MCF 10A (cell line): ENCODE data around the gene FZR1. TPM values are rescaled to one million over a fixed set of nuclear protein-coding genes. Genes with fewer than 3 reads are reported as not detected.

ENCODE experiments used
- BruUV-seq: library from RNA; stranded (reverse); fragments of 400-500 nt; replicated peaks from 2 replicates; lab custom pipeline; 2021; lab: Mats Ljungman, UMichigan
- CTCF ChIA-PET: fragments of 300-600 bp; sonication (Branson Sonifier 250); formaldehyde crosslinking; extraction: SDS; loops from one replicate; lab custom pipeline; 2021; ENCODE audit warnings: antibody characterized with exemption, inconsistent platforms; lab: Yijun Ruan, JAX
- POLR2A ChIA-PET: fragments of 300-600, 350-650 bp; sonication (Branson Sonifier 250); formaldehyde crosslinking; extraction: SDS; loops from one replicate; lab custom pipeline; 2020; ENCODE audit warnings: antibody characterized with exemption, inconsistent platforms; lab: Yijun Ruan, JAX
- DNase-seq: peaks from one replicate; pipeline ENCODE4 v3.0.0-alpha.2; 2018; ENCODE audit not compliant: unreplicated experiment
- H3K27ac Mint-ChIP-seq: one replicate; pipeline ENCODE4 v1.8.0; 2022; ENCODE audit warnings: mild to moderate bottlenecking, low read depth, mixed read lengths; ENCODE audit not compliant: unreplicated experiment
- H3K27me3 Mint-ChIP-seq: one replicate; pipeline ENCODE4 v1.8.0; 2022; ENCODE audit warnings: mixed read lengths; ENCODE audit not compliant: insufficient read depth, unreplicated experiment
- H3K36me3 Mint-ChIP-seq: one replicate; pipeline ENCODE4 v1.8.0; 2022; ENCODE audit warnings: mild to moderate bottlenecking, moderate library complexity, mixed read lengths; ENCODE audit not compliant: insufficient read depth, unreplicated experiment
- H3K4me1 Mint-ChIP-seq: one replicate; pipeline ENCODE4 v1.8.0; 2022; ENCODE audit warnings: mixed read lengths; ENCODE audit not compliant: insufficient read depth, unreplicated experiment
- H3K4me3 Mint-ChIP-seq: one replicate; pipeline ENCODE4 v1.8.0; 2022; ENCODE audit warnings: mild to moderate bottlenecking, moderate library complexity, mixed read lengths; ENCODE audit not compliant: unreplicated experiment
- H3K9me3 Mint-ChIP-seq: one replicate; pipeline ENCODE4 v1.8.0; 2022; ENCODE audit warnings: mixed read lengths; ENCODE audit not compliant: unreplicated experiment
- CTCF ChIP-seq: fragments of 200-600 bp; IDR thresholded peaks from one replicate; pipeline ENCODE4 v1.8.0; 2022; ENCODE audit warnings: antibody characterized with exemption, mild to moderate bottlenecking; ENCODE audit not compliant: unreplicated experiment
- intact Hi-C: fragments of 100-400 bp; cut with micrococcal nuclease; formaldehyde crosslinking; loops from 2 replicates; pipeline ENCODE4 v1.14.1; 2022
- total RNA-seq: library from RNA; stranded (reverse); gene quantifications from 2 replicates; pipeline ENCODE4 v1.2.3, GENCODE V29; 2022

The FZR1 gene
- total RNA-seq, 1 experiment from 2014 or later: 48.9 TPM

GRCh38 chr19:3585301-3586126 lies 79.4 kb downstream of the FZR1 start, which contains the start of gene GIPC3:
Gene GIPC3, plus strand, starts transcription at chr19:3585478. Its CDS starts 120 bp downstream, at chr19:3585598.
- no TSS peak for BruUV-seq
- intact Hi-C loops: no loop called here
- H3K36me3 Mint-ChIP-seq: no peaks in the 10 kb centered on the region
- no peaks in the 10 kb centered on the region for H3K9me3 Mint-ChIP-seq
- H3K4me3 Mint-ChIP-seq: no peak within 1 kb of the TSS
- no peaks in the 10 kb centered on the region for H3K27me3 Mint-ChIP-seq
- CTCF ChIA-PET: interaction anchor here (0.6 kb wide), 1 partner anchor 323 kb away, joined by 3 read pairs; no protein-coding TSS in a partner anchor
- POLR2A ChIA-PET: no interaction called here
- no peak for TF ChIP-seq CTCF
- H3K4me1 Mint-ChIP-seq: peaks cover under 1% of the 10 kb centered on the region
- no peak within 1 kb of the TSS for H3K27ac Mint-ChIP-seq
- no peak for DNase-seq

- TF ChIP-seq CTCF: peak; percentile 44
- H3K9me3 Mint-ChIP-seq: no peaks in the 10 kb centered on the region
- intact Hi-C loops: no loop called here
- no peak for DNase-seq
- H3K36me3 Mint-ChIP-seq: no peaks in the 10 kb centered on the region
- no peaks in the 10 kb centered on the region for H3K27me3 Mint-ChIP-seq
- no peaks in the 10 kb centered on the region for H3K4me1 Mint-ChIP-seq
- POLR2A ChIA-PET: interaction anchor here (1.2 kb wide), 1 partner anchor 13 kb away, joined by 3 read pairs; no protein-coding TSS in a partner anchor
- no TSS peak for BruUV-seq
- CTCF ChIA-PET: interaction anchor here (0.6 kb wide), 2 partner anchors 22 to 323 kb away, joined by 3 read pairs; no protein-coding TSS in a partner anchor
- H3K4me3 Mint-ChIP-seq: no peak overlapping the region
- no peak overlapping the region for H3K27ac Mint-ChIP-seq
Observed at GRCh38 chr19:3586127-3586626, 80.1 kb downstream of the FZR1 start.

GRCh38 chr19:3586707-3587346 lies 80.7 kb downstream of the FZR1 start:
- POLR2A ChIA-PET: interaction anchor here (1.2 kb wide), 1 partner anchor 13 kb away, joined by 3 read pairs; no protein-coding TSS in a partner anchor
- H3K36me3 Mint-ChIP-seq: no peaks in the 10 kb centered on the region
- CTCF ChIA-PET: interaction anchor here (0.6 kb wide), 2 partner anchors 21 to 278 kb away, joined by 3 read pairs; no protein-coding TSS in a partner anchor
- H3K9me3 Mint-ChIP-seq: no peaks in the 10 kb centered on the region
- intact Hi-C loops: no loop called here
- H3K27ac Mint-ChIP-seq: no peak overlapping the region
- no peaks in the 10 kb centered on the region for H3K27me3 Mint-ChIP-seq
- no TSS peak for BruUV-seq
- no peak overlapping the region for H3K4me3 Mint-ChIP-seq
- TF ChIP-seq CTCF: no peak
- no peaks in the 10 kb centered on the region for H3K4me1 Mint-ChIP-seq
- DNase-seq: peak; percentile 29

Other genes with a start within 250 kb of the FZR1 start
- gene NFIC, start 139.7 kb upstream of the FZR1 start, total RNA-seq: 83.4 and 85.5 TPM in 2 replicates
- not detected in 2 replicates for gene SMIM24, start 25.8 kb upstream of the FZR1 start, total RNA-seq
- not detected in 2 replicates for gene SMIM44, start 22.9 kb upstream of the FZR1 start, total RNA-seq
- gene DOHH, start 5.6 kb upstream of the FZR1 start, total RNA-seq: 14.9 and 16.3 TPM in 2 replicates
- 0.49 and 1.0 TPM in 2 replicates for gene TEKTIP1, start 32.9 kb downstream of the FZR1 start, total RNA-seq
- 77.5 and 79.4 TPM in 2 replicates for gene MFSD12, start 51.3 kb downstream of the FZR1 start, total RNA-seq
- gene HMG20B, start 66.6 kb downstream of the FZR1 start, total RNA-seq: 54.7 and 64.7 TPM in 2 replicates
- gene GIPC3, start 79.2 kb downstream of the FZR1 start, total RNA-seq: not detected in 2 replicates
- gene TBXA2R, start 100.6 kb downstream of the FZR1 start, total RNA-seq: not detected in 2 replicates
- gene CACTIN, start 120.5 kb downstream of the FZR1 start, total RNA-seq: 24.7 and 25.1 TPM in 2 replicates
- 13.3 and 15.8 TPM in 2 replicates for gene PIP5K1C, start 194.2 kb downstream of the FZR1 start, total RNA-seq
- 0.69 and 1.6 TPM in 2 replicates for gene TJP3, start 202.1 kb downstream of the FZR1 start, total RNA-seq